Left ventricle myocardium inferior (tissue), 1 donor: ENCODE results near the gene TAAR9. TPM values are rescaled to one million over a fixed set of nuclear protein-coding genes. Genes with fewer than 3 reads are reported as not detected.

Experiments
- DNase-seq: peaks from one replicate; pipeline ENCODE4 v3.0.0-alpha.2; 2020
- H3K27ac ChIP-seq: fragments of 200-600 bp; replicated peaks from 2 replicates; pipeline ENCODE4 v1.8.0; 2021
- H3K27me3 ChIP-seq: fragments of 200-600 bp; 2 replicates; pipeline ENCODE4 v1.8.0; 2021; ENCODE audit warnings: low read depth
- H3K36me3 ChIP-seq: fragments of 200-600 bp; 2 replicates; pipeline ENCODE4 v1.8.0; 2021
- H3K4me1 ChIP-seq: fragments of 200-600 bp; 2 replicates; pipeline ENCODE4 v1.8.0; 2021
- H3K4me3 ChIP-seq: fragments of 200-600 bp; 2 replicates; pipeline ENCODE4 v1.8.0; 2021; ENCODE audit warnings: mild to moderate bottlenecking, moderate library complexity
- H3K9me3 ChIP-seq: fragments of 200-600 bp; replicated peaks from 2 replicates; pipeline ENCODE4 v1.8.0; 2021
- intact Hi-C: fragments of 100-400 bp; cut with micrococcal nuclease; formaldehyde crosslinking; loops from one replicate; pipeline ENCODE4 v1.11.0; 2022
- total RNA-seq: library from RNA; stranded (reverse); fragmentation: NEBNext Ultra II Directional; extraction: Animal tissue kit (Norgen Biotek cat#: 25700); gene quantifications from one replicate; pipeline ENCODE4 v1.2.1, GENCODE V29; 2021
- TF ChIP-seq, protein P1 (sequence below): fragments of 200-600 bp; IDR thresholded peaks from 2 replicates; pipeline ENCODE4 v1.8.0; 2021; ENCODE audit warnings: antibody characterized with exemption, mild to moderate bottlenecking, borderline replicate concordance
- donor health status: DM: no; HTN: yes; CAD: no; lungs with severe emphysema.

The TAAR9 gene
- total RNA-seq, 1 donor from 2014 or later, result not detected

DNA sequence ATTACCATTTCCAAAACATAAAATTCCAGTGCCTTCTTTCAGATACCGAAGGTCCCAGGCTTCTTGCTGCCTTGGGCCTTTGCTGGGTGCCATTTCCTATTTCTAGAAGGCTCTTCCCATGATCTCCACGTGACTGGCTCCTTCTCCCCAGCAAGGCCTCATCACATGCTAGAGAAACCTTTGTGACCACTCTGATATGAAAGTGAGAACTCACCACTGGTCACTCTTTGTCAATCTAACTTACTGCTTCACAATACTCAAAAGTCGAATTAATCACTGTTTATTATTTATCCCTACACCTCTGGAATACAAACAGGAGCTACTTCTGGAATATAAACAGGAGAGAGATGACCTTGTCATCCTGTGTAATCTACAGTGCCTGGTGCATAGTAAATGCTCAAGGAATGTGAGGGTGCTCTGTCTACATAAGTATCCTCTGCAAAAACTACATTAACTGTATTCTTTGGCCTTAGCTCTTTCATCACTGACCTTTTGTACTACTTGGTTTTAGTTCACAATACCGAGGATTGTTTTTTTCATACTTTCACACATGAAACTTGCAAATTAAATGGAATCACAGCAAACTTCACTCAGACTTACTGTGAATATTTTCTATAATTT is 26.8 kb upstream of the TAAR9 start:
- no peak for DNase-seq
- Histone ChIP-seq H3K4me3 (peak overlapping the region; percentile 90), H3K27me3 (no peaks in the 10 kb centered on the region), H3K27ac (peak overlapping the region; percentile 96), H3K9me3 (no peaks in the 10 kb centered on the region), H3K36me3 (no peaks in the 10 kb centered on the region), H3K4me1 (peaks cover 65% of the 10 kb centered on the region)
- intact Hi-C loops, result no loop called here
- TF ChIP-seq, protein P1, sequence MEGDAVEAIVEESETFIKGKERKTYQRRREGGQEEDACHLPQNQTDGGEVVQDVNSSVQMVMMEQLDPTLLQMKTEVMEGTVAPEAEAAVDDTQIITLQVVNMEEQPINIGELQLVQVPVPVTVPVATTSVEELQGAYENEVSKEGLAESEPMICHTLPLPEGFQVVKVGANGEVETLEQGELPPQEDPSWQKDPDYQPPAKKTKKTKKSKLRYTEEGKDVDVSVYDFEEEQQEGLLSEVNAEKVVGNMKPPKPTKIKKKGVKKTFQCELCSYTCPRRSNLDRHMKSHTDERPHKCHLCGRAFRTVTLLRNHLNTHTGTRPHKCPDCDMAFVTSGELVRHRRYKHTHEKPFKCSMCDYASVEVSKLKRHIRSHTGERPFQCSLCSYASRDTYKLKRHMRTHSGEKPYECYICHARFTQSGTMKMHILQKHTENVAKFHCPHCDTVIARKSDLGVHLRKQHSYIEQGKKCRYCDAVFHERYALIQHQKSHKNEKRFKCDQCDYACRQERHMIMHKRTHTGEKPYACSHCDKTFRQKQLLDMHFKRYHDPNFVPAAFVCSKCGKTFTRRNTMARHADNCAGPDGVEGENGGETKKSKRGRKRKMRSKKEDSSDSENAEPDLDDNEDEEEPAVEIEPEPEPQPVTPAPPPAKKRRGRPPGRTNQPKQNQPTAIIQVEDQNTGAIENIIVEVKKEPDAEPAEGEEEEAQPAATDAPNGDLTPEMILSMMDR, result no peak

DNA sequence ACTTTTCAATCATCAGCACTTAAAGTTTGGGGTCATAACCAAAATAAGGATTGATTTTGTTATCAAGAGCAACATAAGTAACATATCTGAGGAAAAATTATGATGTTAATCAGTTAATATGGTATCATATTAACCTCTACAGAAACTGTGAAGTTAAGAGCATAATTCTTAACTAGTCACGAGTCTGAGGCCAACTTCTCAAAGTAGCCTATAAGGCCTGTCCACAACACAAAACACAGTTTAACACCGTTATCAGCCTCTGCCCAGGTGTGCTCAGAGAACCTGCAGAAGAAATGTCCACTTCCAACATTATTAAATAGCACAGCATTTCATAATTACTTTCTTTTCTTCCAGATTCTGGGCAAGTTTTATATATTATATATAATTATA is 26.3 kb upstream of the TAAR9 start:
- Histone ChIP-seq H3K27me3 (no peaks in the 10 kb centered on the region), H3K4me1 (peaks cover 61% of the 10 kb centered on the region), H3K27ac (peak overlapping the region; percentile 96), H3K4me3 (peak overlapping the region; percentile 90), H3K36me3 (no peaks in the 10 kb centered on the region), H3K9me3 (no peaks in the 10 kb centered on the region)
- TF ChIP-seq, protein P1, result no peak
- no peak for DNase-seq
- intact Hi-C loops, result no loop called here

DNA sequence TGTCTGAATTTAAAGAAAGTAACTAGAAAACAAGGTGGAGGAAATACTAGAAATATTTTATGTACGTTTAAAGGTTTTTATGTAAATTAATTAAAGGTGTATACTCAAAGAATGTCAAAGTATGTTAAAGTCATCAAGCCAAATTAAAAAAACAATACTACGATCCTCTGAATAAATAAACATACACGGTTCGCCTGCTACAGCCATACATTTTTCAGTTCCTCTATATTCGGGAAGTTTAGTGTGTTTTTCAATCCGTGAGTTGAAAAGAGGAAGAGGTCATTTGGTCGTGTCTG is 25.8 kb upstream of the TAAR9 start:
- TF ChIP-seq, protein P1, result no peak
- Histone ChIP-seq H3K4me3 (peak overlapping the region; percentile 90), H3K4me1 (peaks cover 57% of the 10 kb centered on the region), H3K9me3 (no peaks in the 10 kb centered on the region), H3K27ac (peak overlapping the region; percentile 96), H3K36me3 (no peaks in the 10 kb centered on the region), H3K27me3 (no peaks in the 10 kb centered on the region)
- intact Hi-C loops, result no loop called here
- DNase-seq, result no peak

DNA sequence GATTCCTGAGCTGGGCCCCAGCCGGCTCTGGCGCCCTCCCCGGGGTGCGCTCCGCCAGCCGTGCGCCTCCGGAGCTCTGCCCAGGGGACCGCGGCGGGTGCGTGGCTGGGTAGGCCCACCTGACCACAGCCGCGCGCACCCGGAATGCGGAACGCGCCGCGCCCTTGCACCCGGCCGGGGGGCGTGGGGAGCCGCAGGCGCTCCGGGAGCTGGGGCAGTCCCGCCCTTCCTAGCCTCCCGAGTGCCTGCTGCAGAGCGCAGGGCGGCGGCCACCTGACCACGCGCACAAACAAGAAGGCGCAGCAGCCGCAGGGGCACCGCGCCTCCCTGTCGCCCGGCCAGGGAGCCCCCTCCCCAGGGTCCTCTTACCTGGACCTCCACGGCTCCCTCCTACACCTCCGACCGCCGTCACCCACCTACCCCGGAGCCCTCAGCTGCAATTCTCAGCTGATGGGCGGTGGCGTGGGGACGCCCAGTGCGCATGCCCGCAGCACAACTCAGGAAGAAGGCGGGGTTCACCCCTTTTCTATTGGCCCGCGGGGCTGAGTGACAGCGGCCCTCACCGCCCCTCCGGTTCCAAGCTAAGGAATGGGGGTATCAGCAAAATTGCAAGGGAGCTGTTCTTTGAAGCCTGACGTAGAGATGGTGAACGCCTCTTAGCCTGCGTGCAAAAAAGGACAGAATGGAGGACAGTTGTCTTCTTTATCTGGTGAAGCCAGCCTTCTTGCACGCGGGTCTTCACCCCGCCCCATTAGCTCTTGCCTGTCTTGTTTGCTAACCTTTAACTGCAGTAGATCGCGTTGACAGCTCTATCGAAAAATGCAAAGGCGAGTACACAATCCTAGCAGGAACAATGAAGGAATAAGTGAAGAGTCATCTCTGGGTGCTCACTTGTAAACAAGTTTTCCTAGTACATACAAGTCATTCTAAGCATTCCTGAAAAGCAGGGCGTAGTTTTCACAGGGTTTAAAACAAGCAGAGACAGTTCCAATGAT is 25.1 kb upstream of the TAAR9 start, which contains the start of gene STX7:
Gene STX7 (minus strand): TSS at position 479 of the 995 bp plus-strand sequence. CDS start 9,586 bp downstream, outside the sequence.
- peak; percentile 92 for DNase-seq
- no peaks in the 10 kb centered on the region for H3K36me3 ChIP-seq
- H3K4me3 ChIP-seq, result peak within 1 kb of the TSS; percentile 90
- H3K4me1 ChIP-seq, result peaks cover 52% of the 10 kb centered on the region
- intact Hi-C loops, result no loop called here
- H3K9me3 ChIP-seq, result no peaks in the 10 kb centered on the region
- TF ChIP-seq, protein P1, result no peak
- H3K27me3 ChIP-seq, result no peaks in the 10 kb centered on the region
- H3K27ac ChIP-seq, result peak within 1 kb of the TSS; percentile 96

DNA sequence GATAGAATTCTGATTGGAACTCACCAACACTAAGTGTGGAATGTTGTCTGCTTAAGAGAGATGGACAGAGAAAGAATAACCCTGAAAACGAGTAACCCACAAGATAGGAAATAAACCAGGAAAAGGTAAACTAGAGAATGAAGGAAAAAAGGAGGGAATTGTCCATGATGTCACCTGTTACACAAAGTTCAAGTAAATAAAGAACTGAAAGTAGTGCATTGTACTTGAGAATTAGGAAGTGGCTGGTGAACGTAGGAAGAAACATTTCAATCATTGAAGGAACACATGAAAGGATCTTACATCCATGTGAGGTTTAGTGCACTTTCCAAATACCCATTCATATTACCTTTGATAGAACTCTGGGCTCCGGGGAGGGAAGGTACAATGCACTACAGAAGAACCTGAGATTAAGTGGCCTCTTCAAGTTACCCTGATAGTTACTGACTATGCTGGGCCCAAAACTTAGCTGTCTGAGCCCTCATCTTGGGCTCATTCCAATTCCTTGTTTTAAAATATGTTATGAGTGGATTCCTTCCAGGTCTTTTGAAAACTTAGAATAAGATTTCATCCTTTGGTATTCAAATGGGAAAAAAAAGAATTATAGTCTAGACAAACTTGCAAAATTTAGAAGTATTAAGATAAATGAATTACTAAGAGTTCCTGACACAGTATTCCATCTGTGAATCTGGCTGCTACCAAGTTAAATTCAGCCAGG is 24.1 kb upstream of the TAAR9 start:
- TF ChIP-seq, protein P1, result no peak
- no peaks in the 10 kb centered on the region for H3K36me3 ChIP-seq
- peak overlapping the region; percentile 90 for H3K4me3 ChIP-seq
- DNase-seq, result no peak
- no peaks in the 10 kb centered on the region for H3K27me3 ChIP-seq
- intact Hi-C loops, result no loop called here
- H3K4me1 ChIP-seq, result peaks cover 43% of the 10 kb centered on the region
- no peaks in the 10 kb centered on the region for H3K9me3 ChIP-seq
- H3K27ac ChIP-seq, result no peak overlapping the region
